ENCODE results near the gene SLC27A3. TPM values are rescaled to one million over a fixed set of nuclear protein-coding genes. Genes with fewer than 3 reads are reported as not detected.

SLC27A3 gene
- total and polyA plus RNA-seq, 9 of the 15 experiments (the other 6 are each of a cell fraction or from before 2014, with no cell fraction given): 0.57 to 5.2 (median 2.8) TPM

DNA sequence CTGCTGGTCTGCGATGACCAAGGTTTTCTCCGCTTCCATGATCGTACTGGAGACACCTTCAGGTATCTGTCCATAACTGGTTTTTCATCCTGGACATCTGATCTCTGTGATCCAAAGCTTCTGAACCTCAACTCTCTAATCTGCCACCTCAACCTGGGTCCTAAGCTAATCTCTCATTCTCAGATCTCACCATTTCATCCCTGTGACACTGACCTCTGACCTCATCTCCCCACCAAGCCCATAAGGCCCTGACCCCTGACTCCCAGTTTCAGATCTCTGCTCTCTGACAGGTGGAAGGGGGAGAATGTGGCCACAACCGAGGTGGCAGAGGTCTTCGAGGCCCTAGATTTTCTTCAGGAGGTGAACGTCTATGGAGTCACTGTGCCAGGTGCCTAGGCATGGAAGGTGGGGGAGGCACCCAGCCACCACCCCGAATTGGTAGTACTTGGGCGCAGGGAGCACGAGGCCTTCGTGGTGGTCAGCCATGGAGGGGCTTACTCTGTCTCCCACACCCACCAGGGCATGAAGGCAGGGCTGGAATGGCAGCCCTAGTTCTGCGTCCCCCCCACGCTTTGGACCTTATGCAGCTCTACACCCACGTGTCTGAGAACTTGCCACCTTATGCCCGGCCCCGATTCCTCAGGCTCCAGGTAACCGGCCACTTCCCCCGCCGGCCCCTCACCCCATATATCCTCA is 3.8 kb downstream of the SLC27A3 start (continued):
- TF ChIP-seq, protein P1, sequence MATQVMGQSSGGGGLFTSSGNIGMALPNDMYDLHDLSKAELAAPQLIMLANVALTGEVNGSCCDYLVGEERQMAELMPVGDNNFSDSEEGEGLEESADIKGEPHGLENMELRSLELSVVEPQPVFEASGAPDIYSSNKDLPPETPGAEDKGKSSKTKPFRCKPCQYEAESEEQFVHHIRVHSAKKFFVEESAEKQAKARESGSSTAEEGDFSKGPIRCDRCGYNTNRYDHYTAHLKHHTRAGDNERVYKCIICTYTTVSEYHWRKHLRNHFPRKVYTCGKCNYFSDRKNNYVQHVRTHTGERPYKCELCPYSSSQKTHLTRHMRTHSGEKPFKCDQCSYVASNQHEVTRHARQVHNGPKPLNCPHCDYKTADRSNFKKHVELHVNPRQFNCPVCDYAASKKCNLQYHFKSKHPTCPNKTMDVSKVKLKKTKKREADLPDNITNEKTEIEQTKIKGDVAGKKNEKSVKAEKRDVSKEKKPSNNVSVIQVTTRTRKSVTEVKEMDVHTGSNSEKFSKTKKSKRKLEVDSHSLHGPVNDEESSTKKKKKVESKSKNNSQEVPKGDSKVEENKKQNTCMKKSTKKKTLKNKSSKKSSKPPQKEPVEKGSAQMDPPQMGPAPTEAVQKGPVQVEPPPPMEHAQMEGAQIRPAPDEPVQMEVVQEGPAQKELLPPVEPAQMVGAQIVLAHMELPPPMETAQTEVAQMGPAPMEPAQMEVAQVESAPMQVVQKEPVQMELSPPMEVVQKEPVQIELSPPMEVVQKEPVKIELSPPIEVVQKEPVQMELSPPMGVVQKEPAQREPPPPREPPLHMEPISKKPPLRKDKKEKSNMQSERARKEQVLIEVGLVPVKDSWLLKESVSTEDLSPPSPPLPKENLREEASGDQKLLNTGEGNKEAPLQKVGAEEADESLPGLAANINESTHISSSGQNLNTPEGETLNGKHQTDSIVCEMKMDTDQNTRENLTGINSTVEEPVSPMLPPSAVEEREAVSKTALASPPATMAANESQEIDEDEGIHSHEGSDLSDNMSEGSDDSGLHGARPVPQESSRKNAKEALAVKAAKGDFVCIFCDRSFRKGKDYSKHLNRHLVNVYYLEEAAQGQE (IDR thresholded peaks at IDR 0.05; ENCODE audit: borderline replicate concordance): no peak
- TF ChIP-seq, protein P1 (CRISPR knock-in tag; IDR thresholded peaks at IDR 0.05; ENCODE audit: low read depth): no peak
- TF ChIP-seq TCF7L2 (IDR thresholded peaks at IDR 0.05; ENCODE audit: low read depth, low read length) (no peak), ZNF12 (CRISPR knock-in tag; IDR thresholded peaks at IDR 0.05) (no peak), SMAD2 (IDR thresholded peaks at IDR 0.05; ENCODE audit: low read depth, low read length) (no peak), SP2 (IDR thresholded peaks at IDR 0.05; ENCODE audit: extremely low read depth, low read depth, low read length, poor library complexity, severe bottlenecking) (no peak), KHSRP (IDR thresholded peaks at IDR 0.05) (no peak), FOSL1 (tag; conservative IDR thresholded peaks at IDR 0.05) (peak; percentile 23; the same call in 1 of the 2 replicates), ZNF282 (CRISPR knock-in tag; IDR thresholded peaks at IDR 0.05) (no peak), RREB1 (CRISPR knock-in tag; IDR thresholded peaks at IDR 0.05) (no peak), MTA2 (IDR thresholded peaks at IDR 0.05; ENCODE audit: low read depth) (peak; percentile 86), ZBTB26 (CRISPR knock-in tag; IDR thresholded peaks at IDR 0.05) (no peak), TAF7 (tag; IDR thresholded peaks at IDR 0.05) (no peak), PTBP1 (IDR thresholded peaks at IDR 0.05; ENCODE audit: low read depth, low read length) (no peak)

Data from K562 (cell line).